K562 (cell line): ENCODE measurements around the gene PRKAR2B. TPM values are rescaled to one million over a fixed set of nuclear protein-coding genes. Genes with fewer than 3 reads are reported as not detected.

Source experiments
- ATF4 ChIP-seq: fragments of 450-650 bp; formaldehyde crosslinking; IDR thresholded peaks from 2 replicates; pipeline ENCODE4 v1.4.0; 2022; ENCODE audit warnings: mild to moderate bottlenecking, moderate library complexity
- CLOCK ChIP-seq: fragments of 250-450 bp; sonication (Bioruptor Pico); IDR thresholded peaks from 2 replicates; pipeline ENCODE4 v1.4.0; 2020; ENCODE audit warnings: mild to moderate bottlenecking, moderate library complexity, borderline replicate concordance
- ELF4 ChIP-seq: fragments of 450-650 bp; formaldehyde crosslinking; IDR thresholded peaks from 2 replicates; pipeline ENCODE4 v1.4.0; 2022; ENCODE audit warnings: missing genetic modification characterization
- FOSL1 ChIP-seq: fragments of 200-800 bp; sonication (Bioruptor generic); conservative IDR thresholded peaks from 2 replicates; pipeline ENCODE4 v1.6.1; 2016; ENCODE audit warnings: missing genetic modification characterization, missing compliant biosample characterization
- JUND ChIP-seq, 2 experiments: IDR thresholded peaks; 2 replicates in 1 of 2; 3 replicates in 1 of 2; pipeline ENCODE4 v1.6.1; 2011; ENCODE audit warnings: borderline replicate concordance in 2 of 2, low read depth in 2 of 2, low read length in 2 of 2, improper control_type of control experiment in 1 of 2, missing biosample characterization in 1 of 2, missing genetic modification characterization in 1 of 2, missing genetic modification reagents in 1 of 2
- MAFG ChIP-seq: fragments of 450-650 bp; conservative IDR thresholded peaks from 2 replicates; pipeline ENCODE4 v1.6.1; 2016; ENCODE audit warnings: missing genetic modification characterization, missing compliant biosample characterization
- NCOA2 ChIP-seq, 2 experiments: fragments of 450-650 bp; IDR thresholded peaks; 2 replicates each; pipeline ENCODE4 v1.6.1; 2018; ENCODE audit warnings: mild to moderate bottlenecking in 2 of 2, moderate library complexity in 1 of 2; ENCODE audit not compliant: partially characterized antibody in 2 of 2
- PHF20 ChIP-seq: fragments of 450-650 bp; IDR thresholded peaks from 2 replicates; pipeline ENCODE4 v1.6.1; 2018; ENCODE audit not compliant: partially characterized antibody
- RAD51 ChIP-seq: fragments of 450-650 bp; IDR thresholded peaks from 2 replicates; pipeline ENCODE4 v1.7.1; 2016; ENCODE audit warnings: low read depth, mild to moderate bottlenecking, borderline replicate concordance
- RREB1 ChIP-seq: fragments of 250-450 bp; sonication (Bioruptor Pico); IDR thresholded peaks from 2 replicates; pipeline ENCODE4 v1.4.0; 2020
- SP1 ChIP-seq: sonication (generic); formaldehyde crosslinking; IDR thresholded peaks from 2 replicates; pipeline ENCODE4 v1.8.1; 2022; ENCODE audit warnings: mild to moderate bottlenecking, missing genetic modification reagents
- VEZF1 ChIP-seq: fragments of 200-800 bp; sonication (Bioruptor generic); IDR thresholded peaks from 2 replicates; pipeline ENCODE4 v1.6.1; 2017; ENCODE audit warnings: missing genetic modification characterization, missing compliant biosample characterization
- ZBTB8A ChIP-seq: fragments of 450-650 bp; IDR thresholded peaks from 2 replicates; pipeline ENCODE4 v1.6.1; 2018; ENCODE audit warnings: mild to moderate bottlenecking, moderate library complexity; ENCODE audit not compliant: partially characterized antibody
- ZFX ChIP-seq: sonication (generic); formaldehyde crosslinking; IDR thresholded peaks from 2 replicates; pipeline ENCODE4 v1.8.0; 2022; ENCODE audit warnings: mild to moderate bottlenecking, missing genetic modification reagents, moderate library complexity
- ZNF311 ChIP-seq: fragments of 250-450 bp; sonication (Bioruptor Pico); IDR thresholded peaks from 2 replicates; pipeline ENCODE4 v1.4.0; 2020; ENCODE audit warnings: mild to moderate bottlenecking, moderate library complexity
- ZNF655 ChIP-seq: fragments of 250-450 bp; sonication (Bioruptor Pico); IDR thresholded peaks from 2 replicates; pipeline ENCODE4 v1.5.0; 2021
- polyA plus RNA-seq, 8 experiments: library from polyadenylated mRNA; depleted of rRNA in 4 of 8; stranded (reverse) in 5 of 8; unstranded in 3 of 8; fragments of >200 nt; fragmentation: Nextera tagmentation in 2 of 8; fragmentation: Illumina TruSeq in 1 of 8; extraction: Ambion mirVana in 2 of 8; extraction: Trizol in 1 of 8; gene quantifications; 2 replicates each; pipeline versions ENCODE4 v1.2.1 to v1.2.3, GENCODE V29; 2011 to 2014; ENCODE audit warnings: inconsistent platforms in 1 of 8, missing spikeins in 1 of 8
- total RNA-seq, 7 experiments: library from RNA; depleted of rRNA in 6 of 7; stranded (reverse); fragments of >200 nt in 6 of 7; fragmentation: Illumina TruSeq in 2 of 7; extraction: Trizol in 2 of 7; gene quantifications; 2 replicates each; pipeline versions ENCODE4 v1.2.1 to v1.2.3, GENCODE V29; 2011 to 2021; ENCODE audit warnings: low replicate concordance in 1 of 7

PRKAR2B gene
- total and polyA plus RNA-seq, 9 of the 15 experiments (the other 6 are each of a cell fraction or from before 2014, with no cell fraction given): 59.0 to 173 (median 129) TPM

- TF ChIP-seq RREB1 (CRISPR knock-in tag) (no peak), ZBTB8A (no peak), MAFG (tag) (0 out of 2 replicates have a peak, but pooled peaks have one; percentile 37), JUND (IDR thresholded peaks at IDR 0.05; ENCODE audit: borderline replicate concordance, low read depth, low read length) (no peak), JUND (tag; IDR thresholded peaks at IDR 0.05; ENCODE audit: borderline replicate concordance, low read depth, low read length) (peak; percentile 9; the same call in 1 of the 3 replicates), SP1 (CRISPR knock-in tag) (no peak), ELF4 (CRISPR knock-in tag) (no peak), FOSL1 (tag) (peak; percentile 47; the same call in 1 of the 2 replicates), VEZF1 (CRISPR knock-in tag) (no peak), ZNF655 (no peak), ZFX (CRISPR knock-in tag) (no peak), RAD51 (no peak), NCOA2 (IDR thresholded peaks at IDR 0.05; ENCODE audit: partially characterized antibody in 2 of 2) (no peak), CLOCK (CRISPR knock-in tag) (no peak), ZNF311 (CRISPR knock-in tag) (no peak), ATF4 (CRISPR knock-in tag) (no peak), PHF20 (no peak)
Observed at GRCh38 chr7:107089627-107090026, 45.1 kb downstream of the PRKAR2B start (continued).
